A549 treated with DMSO at 1 μM for 4 hours (cell line): ENCODE data around the gene FCGBP. TPM values are rescaled to one million over a fixed set of nuclear protein-coding genes. Genes with fewer than 3 reads are reported as not detected.

ENCODE experiments used
- total RNA-seq: library from RNA; stranded (reverse); fragments of 200-300 nt; extraction: Qiagen RNA extraction; gene quantifications from 5 replicates; pipeline ENCODE4 v1.2.3, GENCODE V29; 2022; ENCODE audit warnings: low read depth

The FCGBP gene
- total RNA-seq: 0.68 to 1.3 TPM (median 1.1 TPM) in 5 replicates

GRCh38 chr19:39934584-39935363 lies at the start of gene FCGBP:
Gene FCGBP, minus strand, starts transcription at chr19:39934634.

GRCh38 chr19:39970675-39971379 lies 36.4 kb upstream of the FCGBP start, which contains the start of gene PSMC4:
Gene PSMC4, plus strand, starts transcription at chr19:39971165. Its CDS starts 38 bp downstream, at chr19:39971203.

Other genes starting within 250 kb of the FCGBP start
- gene LGALS14, start 230.2 kb downstream of the FCGBP start, total RNA-seq: not detected in 5 replicates
- gene CLC, start 196.6 kb downstream of the FCGBP start, total RNA-seq: not detected in 5 replicates
- not detected in 5 replicates for gene LEUTX, start 155.8 kb downstream of the FCGBP start, total RNA-seq
- gene DYRK1B, start 100.5 kb downstream of the FCGBP start, total RNA-seq: 18.8 to 23.9 TPM (median 20.9 TPM) in 5 replicates
- gene FBL, start 88.3 kb downstream of the FCGBP start, total RNA-seq: 689 to 764 TPM (median 720 TPM) in 5 replicates
- gene PSMC4, start 36.5 kb upstream of the FCGBP start, total RNA-seq: 268 to 302 TPM (median 285 TPM) in 5 replicates
- 2.0 to 2.3 TPM (median 2.1 TPM) in 5 replicates for gene ZNF546, start 62.4 kb upstream of the FCGBP start, total RNA-seq
- gene ZNF780B, start 121.6 kb upstream of the FCGBP start, total RNA-seq: 4.5 to 7.9 TPM (median 6.9 TPM) in 5 replicates
- gene ZNF780A, start 156.3 kb upstream of the FCGBP start, total RNA-seq: 25.3 to 31.5 TPM (median 30.3 TPM) in 5 replicates